GM19452 (cell line): ENCODE data around the gene TMEM108.
A peak's percentile ranks its signal among the peaks of the same experiment; 100 is the strongest.

ENCODE experiments used
- ATAC-seq: cut with Tn5 transposase; IDR thresholded peaks from one replicate; pipeline ENCODE4 v1.9.1; 2021; ENCODE audit not compliant: unreplicated experiment

Gene TMEM108

DNA sequence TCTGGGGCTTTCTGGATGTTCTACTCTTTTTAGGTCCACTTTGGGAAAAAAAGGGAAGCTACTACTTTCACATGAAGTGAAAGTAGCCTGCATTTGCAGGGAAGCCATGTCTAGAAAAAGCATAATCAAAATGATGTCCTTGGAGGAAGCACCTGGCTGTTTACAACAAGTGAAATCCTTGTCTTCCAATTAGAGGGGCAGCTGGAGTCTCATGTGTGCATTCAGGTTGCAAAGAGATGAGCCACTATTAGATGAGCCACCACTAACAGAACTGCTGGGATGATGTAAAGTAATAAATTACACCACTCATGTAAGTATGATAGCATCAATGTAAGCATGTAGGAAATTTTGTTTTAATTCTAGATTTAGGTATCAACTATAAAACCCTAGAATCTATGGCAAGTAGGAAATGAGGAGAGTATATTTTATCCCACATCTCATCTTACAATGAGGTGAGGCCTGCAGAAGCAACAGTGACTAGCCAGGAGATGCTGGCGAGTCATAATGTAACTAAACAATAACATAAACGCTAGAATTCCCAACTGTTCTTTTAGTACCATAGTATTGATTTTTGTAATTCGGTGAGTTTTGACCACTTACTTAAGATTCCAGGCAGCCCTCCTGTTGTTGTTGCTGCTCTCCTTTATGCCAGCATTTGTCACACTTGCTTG, 75.9 kb downstream of the TMEM108 start:
- no peak for ATAC-seq

DNA sequence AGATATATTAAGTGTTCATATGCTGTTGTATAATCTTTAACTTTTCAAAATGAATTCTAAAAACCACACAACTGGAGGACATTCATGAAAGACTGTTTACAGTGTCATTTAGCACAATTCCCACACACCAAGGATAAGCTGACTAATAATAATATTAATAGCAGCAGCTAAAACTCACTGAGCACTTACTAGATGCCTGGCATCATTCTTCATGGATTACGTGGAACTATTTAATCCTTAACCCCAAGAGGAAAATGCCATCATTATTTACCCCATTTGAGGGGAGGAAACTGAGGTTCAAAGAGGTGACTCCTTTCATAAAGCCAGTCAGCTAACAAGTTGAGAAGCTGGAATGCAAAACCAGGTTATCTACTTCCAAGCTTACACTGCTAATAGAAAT, 77.0 kb downstream of the TMEM108 start:
- no peak for ATAC-seq

DNA sequence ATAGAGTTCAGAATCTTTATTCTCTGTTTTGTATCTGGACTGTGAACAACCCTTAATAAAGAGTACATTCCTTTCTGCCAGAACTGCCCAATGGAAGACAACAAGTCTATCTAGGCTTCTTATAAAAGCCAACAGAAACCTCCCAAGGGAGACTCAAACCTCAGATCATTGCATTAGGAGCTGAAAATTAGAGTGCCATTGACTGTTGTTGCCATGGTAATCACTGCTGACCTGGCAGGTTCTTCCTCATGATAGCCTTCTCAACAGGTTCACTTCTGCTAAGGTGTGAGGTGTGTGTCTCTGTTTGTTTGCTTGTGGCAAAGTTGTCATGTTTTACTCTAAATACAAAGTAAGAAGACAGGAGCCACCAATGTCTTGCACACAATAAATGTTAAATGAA, 79.2 kb downstream of the TMEM108 start:
- no peak for ATAC-seq

DNA sequence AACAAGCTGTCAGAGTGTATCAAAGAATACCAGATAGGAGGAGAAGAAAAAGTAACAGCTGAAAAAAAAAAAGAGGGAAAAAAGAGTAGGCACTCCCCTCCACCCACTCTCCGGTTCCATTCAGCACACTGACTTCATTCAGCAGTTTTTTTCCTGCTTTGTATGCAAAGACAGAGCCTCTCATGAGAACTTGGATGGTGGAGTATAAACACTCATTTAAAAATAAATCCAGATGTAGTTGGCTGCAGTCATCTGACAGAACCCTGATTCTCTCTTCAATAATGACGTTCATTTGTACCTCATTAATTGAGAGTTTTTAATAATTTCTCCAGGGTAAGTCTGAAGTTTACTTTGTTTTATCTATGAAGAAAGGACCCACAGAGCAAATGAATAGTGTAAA, 81.0 kb downstream of the TMEM108 start:
- ATAC-seq: no peak

DNA sequence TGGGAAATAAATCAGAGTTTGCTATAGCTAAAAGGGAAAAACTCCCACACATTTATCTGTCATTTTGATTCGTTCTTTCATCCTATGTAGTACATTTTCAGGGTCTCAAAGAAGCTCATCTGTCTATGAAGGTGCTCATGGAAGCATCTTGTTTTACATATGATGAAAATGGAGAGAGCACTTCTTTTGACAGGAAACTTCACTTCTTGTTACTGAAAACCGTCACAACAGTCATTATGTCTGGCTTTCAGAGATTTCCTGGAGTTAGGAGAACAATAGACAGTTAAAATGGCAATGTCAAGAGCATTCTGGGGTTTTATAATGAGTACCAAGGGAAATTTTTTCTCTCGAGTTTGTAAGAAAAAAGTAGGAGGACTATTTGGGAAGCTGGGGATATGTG, 83.3 kb downstream of the TMEM108 start:
- ATAC-seq: no peak

DNA sequence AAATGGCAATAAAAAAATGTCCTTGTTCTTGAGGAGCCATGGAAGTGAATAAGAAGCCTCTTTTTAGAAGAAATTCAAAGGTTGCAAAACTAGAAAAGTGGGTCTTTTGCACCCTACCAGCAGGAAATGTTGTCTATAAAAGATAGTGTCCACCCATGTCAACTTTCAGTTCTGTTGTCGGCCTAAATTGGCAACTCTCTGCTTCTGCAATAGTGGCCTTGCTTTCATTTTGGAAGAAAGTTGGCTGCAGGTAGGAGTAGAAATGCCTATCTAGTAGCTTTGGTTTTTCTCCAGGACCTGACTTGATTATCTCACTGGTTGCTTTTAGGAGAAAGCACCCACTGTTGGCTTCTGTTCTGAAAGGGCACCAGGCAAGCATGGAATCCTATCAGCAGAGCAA, 85.4 kb downstream of the TMEM108 start:
- ATAC-seq: no peak

DNA sequence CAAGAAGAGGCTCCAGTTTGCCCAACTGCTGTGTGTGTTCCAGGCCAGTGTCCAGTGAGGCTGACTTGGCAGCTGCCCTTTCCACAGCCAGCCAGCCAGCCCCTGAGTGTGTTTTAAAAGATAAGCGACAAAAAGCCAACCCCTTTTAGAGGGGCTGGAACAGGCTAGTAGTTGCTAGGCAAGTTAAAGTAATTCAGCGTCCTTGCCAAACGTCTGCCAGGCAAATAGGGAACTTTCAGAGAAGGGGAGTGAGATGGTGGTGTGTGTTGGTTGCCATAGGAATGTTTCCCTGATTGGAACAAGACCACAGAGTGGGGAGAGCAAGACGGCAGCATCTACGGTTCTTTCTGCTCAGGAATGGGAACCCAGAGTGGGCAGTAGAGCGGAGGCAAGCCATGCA, 86.3 kb downstream of the TMEM108 start:
- ATAC-seq: no peak

DNA sequence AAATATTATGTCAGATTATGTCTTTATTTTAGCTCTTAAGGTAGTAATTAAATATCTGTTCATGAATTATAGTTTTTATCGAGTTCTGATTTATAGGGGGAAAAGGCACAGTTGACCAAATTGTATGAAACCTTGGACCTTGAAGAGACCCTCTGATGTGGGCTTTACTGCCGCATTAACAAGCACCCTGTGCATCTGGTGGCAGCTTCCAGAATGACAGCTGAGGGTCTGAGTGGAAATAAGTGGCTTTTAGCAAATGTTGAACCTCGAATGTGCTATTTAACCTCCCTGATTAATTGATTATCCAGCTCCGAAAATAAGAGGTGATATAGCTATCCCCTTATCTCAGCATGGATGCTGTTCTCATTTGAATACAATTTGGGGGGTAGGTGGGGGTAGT, 87.0 kb downstream of the TMEM108 start:
- ATAC-seq: no peak

DNA sequence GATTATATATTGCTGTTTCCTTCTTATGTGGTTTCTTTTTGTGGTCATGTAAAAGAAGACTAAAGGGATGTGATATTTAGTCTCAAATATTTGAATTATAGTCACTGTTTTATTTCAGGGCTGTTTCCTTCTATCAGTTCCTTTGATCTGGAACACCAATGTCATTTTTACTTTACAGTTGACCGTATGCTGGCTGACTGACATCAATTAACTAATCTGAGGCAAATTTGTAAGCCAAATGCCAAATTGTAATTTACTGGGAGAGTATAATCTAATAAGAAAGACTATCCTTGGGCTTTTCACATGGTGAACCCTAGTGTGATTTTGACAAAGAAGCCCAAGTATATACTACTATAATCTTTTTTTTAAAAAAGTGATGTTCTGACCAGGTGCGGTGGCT, 87.6 kb downstream of the TMEM108 start:
- no peak for ATAC-seq

DNA sequence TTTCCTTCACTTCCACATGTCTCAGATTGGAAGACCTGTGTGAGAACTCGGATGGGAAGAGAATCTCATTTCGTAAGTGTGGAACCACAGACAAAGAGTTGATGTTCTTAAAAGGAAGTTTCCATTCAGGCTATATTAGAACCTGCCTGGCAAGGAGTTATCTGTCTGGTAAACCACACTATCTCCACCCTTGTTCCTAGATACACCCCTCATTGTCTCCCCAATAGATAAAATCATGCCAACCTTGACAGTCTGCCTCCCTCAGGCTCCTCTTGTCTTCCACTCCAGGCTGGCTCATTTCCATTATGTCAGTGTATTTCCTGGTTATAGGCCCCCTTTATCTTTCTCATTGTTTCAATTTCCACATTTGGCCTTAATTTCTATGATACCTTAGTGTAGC, 89.2 kb downstream of the TMEM108 start:
- no peak for ATAC-seq

DNA sequence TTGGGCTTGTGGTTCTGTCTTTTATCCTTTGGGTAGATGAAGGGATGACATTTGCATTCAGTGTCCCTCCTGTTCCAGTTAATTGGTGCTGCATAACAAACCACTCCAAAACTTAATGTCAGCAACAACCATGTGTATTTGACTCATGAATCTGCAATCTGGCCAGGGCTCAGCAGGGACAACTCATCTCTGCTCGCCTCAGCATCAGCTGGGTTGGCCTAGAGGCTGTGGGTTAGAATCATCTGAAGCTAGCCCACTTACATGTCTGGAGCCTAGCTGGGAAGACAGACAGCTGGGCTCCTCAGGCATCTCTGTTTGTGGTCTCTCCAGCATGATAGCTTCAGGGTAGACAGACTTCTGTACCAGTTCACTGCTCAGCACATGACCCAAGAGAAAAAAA, 92.0 kb downstream of the TMEM108 start:
- ATAC-seq: no peak

DNA sequence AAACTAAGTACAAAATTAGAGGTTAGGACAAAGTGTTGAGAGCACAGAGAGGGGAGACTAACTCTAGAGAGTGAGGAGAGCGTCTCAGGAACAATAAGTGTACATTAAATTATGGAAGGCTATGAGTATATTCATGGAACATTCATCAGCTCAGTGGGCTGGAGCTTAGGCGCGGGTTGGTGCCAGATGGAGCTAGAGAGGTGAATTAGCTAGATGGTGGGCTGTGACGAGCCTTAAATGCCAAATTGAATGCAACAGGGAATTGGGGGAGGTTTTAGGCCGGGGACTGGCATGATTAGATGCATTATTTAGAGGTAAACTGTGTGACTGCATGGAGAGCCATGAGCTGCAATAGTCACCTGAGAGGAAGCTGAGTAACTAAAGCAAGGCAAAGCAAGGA, 97.1 kb downstream of the TMEM108 start:
- ATAC-seq: no peak

DNA sequence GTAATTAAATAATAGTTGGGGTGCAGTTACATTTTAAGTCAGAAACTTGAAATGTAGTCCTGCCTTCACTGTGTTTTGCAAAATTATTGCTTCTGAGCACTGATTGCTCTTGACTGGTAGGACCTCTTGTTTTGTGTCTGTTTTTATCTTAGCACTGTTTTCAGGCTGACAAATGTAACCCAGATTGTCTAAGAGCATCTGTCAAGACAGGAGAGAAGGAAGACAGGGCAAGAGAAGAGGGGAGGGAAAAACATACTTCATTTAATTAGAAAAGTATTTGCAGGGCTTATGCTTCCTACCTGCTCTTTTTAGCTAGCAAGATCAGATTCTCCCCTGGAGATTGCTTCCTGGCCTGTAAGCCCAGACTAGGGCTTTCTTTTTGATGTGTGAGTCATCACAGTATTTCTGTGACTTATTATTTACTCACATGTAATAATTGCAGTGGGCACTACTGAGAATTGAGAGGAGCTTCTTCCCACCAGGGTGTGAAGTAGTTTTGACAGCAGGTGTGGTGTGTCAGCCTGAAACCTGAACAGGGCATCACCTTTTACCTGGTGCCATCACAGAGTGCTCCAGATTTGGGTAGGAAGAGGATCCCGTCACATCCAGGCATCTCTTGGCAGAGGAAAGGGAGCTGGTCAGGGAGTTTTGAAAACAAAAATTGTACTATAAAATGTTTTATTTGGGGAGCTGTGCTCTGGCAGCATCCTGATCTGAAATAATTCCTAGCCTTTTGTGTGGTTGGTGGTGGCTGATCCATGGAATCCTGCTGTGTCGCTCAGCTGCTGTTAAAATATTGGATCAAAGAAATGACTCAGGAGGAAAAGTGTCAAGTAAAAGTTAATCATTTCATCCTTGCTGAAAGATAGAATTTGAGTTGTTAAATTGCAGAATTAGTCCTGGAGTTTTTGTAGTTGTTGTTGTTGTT, 98.2 kb downstream of the TMEM108 start:
- ATAC-seq: peak; percentile 80

DNA sequence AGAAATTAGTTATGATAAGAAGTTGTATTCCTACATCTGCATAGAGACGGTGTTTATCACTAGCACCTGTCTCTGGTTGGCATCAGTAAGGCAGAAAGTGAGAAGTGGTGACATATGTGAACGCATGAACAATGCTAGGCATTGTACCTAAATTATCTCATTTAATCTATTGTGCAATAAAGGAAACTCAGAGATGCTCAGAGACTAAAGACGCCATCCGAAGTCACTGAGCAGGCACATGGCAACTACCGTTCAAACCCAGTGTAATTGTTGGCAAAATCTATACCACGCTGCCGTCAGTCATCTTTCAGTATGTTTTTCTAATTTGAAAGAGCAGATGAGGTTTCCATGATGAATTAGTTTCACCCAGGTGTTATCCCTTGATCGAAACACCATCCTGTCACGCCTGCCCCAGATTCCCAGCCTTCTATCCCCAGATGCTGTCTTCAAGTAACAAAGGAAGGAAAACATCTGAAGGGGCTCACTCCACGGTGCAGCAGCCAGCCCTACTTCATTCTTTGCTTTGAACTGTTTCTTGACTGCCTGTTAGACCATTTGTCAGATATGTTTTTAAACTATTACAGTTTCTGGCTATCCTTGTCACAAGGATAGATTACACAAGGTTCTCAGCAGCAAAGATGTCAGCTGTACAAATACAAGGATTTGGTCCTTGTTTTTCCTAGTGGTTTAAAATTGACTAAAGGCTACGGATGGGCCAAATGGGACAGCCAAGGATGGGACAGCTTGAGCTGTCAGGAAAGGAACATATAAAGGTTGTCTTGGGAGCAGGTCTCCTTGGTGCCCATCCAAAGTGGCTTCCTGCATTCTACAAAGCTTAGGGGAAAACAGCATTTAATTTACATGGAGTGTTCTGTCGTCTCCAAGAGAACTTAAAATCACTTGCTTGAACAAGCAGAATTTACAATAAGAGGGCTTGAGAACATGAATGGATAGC, 99.1 kb downstream of the TMEM108 start:
- peak; percentile 2 for ATAC-seq

DNA sequence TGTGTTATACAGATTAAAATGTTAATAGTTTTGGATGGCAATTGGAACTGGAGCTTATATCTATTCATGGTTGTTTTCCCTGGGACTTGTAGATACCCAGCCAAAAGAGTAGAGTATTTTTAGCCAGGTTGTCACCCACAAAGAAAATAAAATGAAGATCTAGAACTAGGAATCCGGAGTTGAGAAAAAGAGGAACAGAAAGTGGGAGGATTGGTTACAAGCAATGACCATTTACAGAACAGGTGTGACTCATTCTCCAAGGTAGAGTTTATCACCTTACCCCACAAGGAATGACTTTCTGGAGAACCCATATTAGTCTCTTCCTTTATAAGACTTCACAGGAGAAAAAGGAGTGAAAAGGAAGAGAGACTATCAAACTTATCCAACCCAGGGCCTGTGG, 99.8 kb downstream of the TMEM108 start:
- peak; percentile 85 for ATAC-seq

DNA sequence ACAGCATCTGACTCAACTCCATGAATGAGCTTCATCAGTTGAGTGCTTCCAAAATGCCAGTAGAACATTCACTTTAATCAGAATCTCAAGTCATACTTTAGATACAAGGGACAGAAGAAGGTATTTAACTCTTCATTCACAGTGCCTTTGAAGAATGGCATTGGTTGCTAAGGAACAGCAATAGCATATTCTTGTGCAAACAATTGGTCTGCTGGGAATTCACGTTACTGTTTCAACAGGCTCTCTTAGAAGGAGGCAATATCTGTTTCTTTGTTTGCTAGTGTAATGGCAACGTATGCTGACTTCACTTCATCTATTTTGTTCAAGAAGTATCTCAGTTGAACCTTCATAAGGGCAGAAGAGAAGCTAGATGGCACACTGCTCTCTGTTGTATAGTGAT, 113.9 kb downstream of the TMEM108 start:
- ATAC-seq: no peak

DNA sequence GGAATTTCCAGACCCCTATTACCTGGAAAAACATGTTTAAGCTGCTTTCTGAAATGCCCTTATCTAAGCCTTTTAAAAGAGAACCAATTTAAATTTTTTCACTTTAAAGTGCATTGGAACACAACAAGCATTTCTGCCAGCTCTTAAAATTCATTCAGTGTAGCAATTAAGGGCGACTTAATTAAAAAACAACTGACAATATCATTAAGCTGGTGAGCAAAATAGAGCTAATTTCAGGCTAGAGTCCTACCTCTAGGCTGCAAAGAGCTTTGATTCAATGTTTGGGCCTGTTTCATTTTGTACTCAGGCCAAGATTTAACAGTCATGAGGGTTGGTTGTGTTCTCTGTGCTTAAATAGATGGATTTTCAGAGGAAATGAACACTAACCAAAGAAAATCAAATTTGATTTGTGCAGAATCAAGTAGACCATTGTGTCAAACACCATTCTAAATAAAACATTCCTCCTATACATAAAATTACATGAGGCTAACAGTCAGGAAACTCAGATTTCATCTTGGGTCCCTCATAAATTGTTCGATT, 114.6 kb downstream of the TMEM108 start:
- ATAC-seq: no peak

DNA sequence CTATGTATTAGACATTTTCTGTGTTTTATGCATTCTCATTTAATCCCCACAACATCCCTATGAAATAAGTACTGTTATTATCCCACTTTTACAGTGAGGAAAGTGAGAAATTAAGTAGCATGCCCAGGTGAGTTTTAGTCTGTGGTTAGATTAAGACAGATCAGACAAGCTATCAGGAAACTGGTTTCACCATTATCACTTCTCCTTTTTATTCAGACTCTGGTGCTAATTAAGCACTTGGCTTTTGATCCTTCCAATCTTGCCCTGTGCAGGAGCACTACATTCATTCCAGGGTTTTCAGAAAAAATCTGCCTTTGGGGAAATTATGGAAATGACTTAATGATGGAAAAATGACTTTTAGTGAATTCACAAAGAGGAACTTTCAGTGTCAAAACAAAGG, 115.2 kb downstream of the TMEM108 start:
- ATAC-seq: no peak

DNA sequence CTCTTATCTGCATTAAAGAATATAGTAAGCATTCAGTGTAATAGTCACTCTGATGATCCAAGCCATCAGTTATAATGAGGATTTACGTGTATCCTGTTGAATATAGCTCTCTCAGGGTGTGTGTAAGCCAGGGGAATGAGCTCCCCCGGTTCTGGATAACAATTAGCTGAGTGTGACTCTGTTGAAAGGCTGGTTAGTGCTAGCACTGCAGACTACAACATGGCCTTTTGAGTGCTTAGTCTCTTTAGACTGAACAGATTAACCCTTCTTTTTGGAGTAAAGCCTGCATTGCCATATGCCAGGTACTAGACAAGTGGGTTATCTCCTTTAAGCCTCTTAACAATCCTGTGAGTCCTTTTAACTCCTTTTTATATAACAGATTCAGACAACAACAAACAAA, 119.5 kb downstream of the TMEM108 start:
- ATAC-seq: no peak

DNA sequence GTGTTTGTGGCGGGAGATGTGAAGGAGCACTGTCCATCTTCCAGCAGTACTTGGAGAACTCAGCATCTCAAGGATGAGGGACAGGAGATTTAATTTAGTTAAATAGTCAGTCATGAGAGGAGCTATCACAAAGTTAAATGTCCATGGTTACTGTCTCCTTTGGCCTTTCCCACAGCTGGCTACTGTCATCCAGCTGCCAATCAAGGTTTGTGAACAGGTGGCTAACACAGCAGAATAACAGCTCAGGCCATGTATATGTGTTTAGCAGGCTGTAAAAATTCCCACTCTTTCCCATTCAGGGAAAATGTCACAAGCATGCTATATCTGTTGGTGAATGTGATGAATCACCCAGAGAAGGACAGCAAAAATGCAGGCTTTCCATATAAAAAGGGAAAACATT, 120.5 kb downstream of the TMEM108 start:
- no peak for ATAC-seq
